ENCODE measurements around the gene TRIM40.

The TRIM40 gene

DNA sequence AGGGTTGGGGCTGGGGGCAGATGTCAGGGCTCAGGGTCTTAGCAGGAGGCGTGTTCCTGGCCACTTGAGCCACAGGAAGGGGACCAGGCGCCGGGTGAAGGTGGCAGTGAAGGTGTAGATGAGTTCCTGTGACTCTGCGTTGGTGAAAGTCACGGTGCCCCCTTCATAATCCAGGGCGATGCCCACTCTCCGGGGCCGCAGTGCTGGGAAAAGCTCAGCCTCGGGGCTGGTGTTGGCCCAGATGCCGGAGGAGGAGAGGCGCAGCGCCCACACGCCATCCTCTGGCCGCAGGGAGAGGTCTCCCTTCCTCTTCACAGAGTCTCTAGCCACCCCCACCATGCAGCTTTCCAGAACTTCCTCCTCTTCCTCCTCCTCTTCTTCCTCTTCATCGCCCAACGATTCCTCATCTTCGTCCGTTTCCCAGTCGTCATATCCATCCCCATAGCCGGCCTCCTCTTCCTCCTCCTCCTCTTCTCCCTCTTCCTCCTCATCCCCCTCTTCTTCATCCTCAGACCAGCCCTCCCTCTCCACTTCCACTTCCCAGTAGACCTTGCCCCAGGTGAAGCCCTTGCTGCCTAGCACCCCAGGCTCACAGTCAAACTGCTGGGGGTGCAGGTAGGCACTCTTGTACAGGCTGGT, 50.0 kb downstream of the TRIM40 start:
- no peak for DNase-seq (ENCODE audit: low read depth)
- H3K4me3 ChIP-seq (ENCODE audit: low read depth, low read length), result no peak overlapping the region

DNA sequence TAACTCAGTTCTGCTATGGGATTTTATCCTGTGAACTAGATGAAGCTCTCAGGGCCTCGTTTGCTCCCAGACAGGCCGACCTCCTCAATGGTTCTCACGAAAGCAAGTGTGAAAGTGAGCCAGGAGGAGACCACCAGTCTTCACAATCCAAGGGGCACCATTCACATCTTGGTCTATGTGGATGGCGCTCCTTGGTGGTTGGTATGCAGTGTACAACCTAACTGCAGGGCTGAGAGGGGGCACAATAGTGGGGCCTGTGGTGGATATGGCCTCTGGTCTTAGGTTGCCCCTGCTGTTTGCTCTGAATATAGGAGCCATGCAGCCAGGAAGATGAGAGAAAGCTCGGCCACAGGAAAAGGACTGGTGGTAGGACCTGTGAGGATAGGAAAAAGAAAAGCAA, 52.6 kb downstream of the TRIM40 start:
- no peak for DNase-seq (ENCODE audit: low read depth)
- no peak overlapping the region for H3K4me3 ChIP-seq (ENCODE audit: low read depth, low read length)

DNA sequence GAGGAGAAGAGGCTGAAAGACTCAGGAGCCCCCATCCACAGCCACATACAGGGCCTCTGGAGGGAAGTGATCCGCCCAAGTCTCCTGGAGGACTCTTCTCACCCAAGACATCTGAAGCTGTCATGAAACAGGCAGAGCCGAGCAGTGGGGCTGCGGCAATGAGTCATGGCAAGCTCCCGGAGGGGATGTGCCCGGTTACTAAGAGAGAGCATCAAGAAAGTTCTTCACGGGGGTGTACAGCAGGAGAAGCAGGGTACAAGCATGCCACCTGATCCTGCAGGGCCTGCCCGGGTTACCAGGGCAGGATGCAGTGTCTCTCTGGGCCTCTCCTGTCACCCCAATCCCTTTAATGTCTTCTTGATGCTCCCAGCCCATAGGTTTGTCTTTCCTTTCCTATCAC, 56.1 kb downstream of the TRIM40 start:
- no peak for DNase-seq (ENCODE audit: low read depth)
- no peak overlapping the region for H3K4me3 ChIP-seq (ENCODE audit: low read depth, low read length)

DNA sequence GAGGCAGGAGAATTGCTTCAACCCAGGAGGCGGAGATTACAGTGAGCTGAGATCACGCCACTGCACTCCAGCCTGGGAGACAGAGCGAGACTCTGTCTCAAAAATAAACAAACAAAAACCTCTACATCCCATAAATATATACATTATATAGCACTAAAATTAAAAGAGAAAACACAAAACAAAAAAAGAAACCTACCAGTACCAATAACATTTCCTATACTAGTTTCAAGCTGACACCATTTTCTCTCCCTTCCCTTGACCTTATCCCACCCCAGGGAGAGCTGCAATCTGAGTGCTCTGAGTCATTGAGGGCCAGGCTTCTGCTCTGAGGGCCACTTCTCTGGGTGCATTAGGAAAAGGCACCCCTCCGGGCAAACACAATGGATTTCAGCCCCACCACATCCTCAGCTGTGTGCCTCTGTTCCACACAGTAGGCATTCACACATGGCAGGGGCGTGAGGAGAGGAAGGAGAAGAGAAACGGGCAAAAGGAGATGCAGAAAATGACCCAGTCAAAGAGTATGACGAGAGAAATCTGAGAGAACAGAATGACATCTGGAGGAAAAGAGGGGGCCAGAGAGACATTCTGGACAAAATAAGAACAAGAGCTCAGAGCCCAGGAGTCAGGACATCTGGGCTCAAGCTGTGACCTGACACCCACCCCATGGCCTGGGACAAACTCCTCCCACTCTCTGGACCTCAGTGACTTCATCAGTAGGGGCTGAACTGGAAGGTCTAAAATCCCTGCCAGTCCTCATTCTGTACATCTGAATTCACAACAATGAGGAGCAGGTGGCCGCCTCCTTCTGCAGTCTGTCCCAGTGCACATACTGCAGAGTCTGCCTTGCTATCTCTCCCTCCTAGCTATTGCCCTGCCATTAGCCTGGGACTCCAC, 59.1 kb downstream of the TRIM40 start:
- H3K4me3 ChIP-seq (ENCODE audit: low read depth, low read length), result no peak overlapping the region
- DNase-seq (ENCODE audit: low read depth), result no peak

DNA sequence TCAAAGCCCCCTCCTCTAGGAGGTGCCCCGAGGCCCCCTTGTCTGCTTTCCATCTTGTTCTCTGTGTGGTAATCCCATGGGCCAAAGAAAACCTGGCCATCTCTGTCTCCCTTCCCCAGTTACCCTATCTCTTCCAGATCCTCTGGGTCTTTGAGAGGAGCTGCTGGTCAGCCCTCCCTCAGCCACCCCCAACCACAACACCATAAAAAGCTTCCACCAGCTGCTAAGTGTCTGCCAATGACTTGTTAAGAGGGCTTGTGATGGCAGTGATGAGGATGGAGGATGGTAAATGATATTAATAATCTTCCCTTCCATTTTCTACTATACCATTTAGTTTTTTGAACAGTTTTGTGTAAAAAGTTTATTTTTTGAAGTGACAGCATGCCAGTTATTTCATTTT, 60.0 kb downstream of the TRIM40 start:
- H3K4me3 ChIP-seq (ENCODE audit: low read depth, low read length), result no peak overlapping the region
- DNase-seq (ENCODE audit: low read depth), result no peak

DNA sequence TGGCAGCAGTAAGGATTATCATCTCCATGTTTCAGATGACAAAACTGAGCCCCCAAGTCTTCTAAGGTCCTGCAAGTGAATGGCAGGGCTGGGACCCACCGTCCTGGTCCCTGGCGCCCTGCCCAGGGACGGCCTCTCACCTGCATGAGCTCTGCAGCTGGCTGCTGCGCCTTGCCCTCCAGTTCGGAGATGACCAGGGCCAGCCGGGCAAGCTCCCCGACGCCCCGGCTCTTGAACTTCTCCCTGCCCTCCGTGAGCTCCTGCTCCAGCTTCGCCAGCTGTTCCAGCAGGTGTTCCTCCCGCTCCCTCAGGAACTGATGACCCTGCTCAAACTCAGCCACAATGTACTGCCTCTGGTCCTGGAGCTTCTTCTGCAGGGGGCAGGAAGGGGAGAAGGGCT, 60.4 kb downstream of the TRIM40 start:
- no peak overlapping the region for H3K4me3 ChIP-seq (ENCODE audit: low read depth, low read length)
- DNase-seq (ENCODE audit: low read depth), result no peak

All from skeletal muscle cell (primary cell).